Aorta (tissue), 5 donors: Measurements from ENCODE around the gene MARCHF3. TPM values are rescaled to one million over a fixed set of nuclear protein-coding genes. Genes with fewer than 3 reads are reported as not detected.
A peak's percentile ranks its signal among the peaks of the same experiment; 100 is the strongest.

Experiments
- ATAC-seq: fragments of 200-7000 bp; cut with Tn5 transposase; one replicate; pipeline ENCODE4 v1.9.1; 2022; ENCODE audit warnings: moderate library complexity; ENCODE audit not compliant: low FRiP score
- DNase-seq, 2 donors: peaks; one replicate each; pipeline ENCODE4 v3.0.0-alpha.2; 2020
- H3K27ac ChIP-seq, 2 donors: one replicate each; pipeline ENCODE4 v1.5.1; 2013; ENCODE audit warnings: low read length in 2 of 2, mild to moderate bottlenecking in 2 of 2, moderate library complexity in 2 of 2, control low read depth in 1 of 2, inconsistent platforms in 1 of 2, low read depth in 1 of 2
- H3K27me3 ChIP-seq, 2 donors: one replicate each; pipeline ENCODE4 v1.6.1; 2013; ENCODE audit warnings: control low read depth in 1 of 2, low read length in 1 of 2, mild to moderate bottlenecking in 1 of 2, moderate library complexity in 1 of 2; ENCODE audit not compliant: insufficient read depth in 2 of 2, control insufficient read depth in 1 of 2
- H3K36me3 ChIP-seq, 2 donors: one replicate each; pipeline ENCODE4 v1.6.1; 2013; ENCODE audit warnings: control low read depth in 1 of 2, low read length in 1 of 2, mild to moderate bottlenecking in 1 of 2; ENCODE audit not compliant: insufficient read depth in 2 of 2, control insufficient read depth in 1 of 2
- H3K4me1 ChIP-seq, 2 donors: one replicate each; pipeline ENCODE4 v1.6.1; 2013; ENCODE audit warnings: low read length in 2 of 2, control low read depth in 1 of 2, mild to moderate bottlenecking in 1 of 2, moderate library complexity in 1 of 2; ENCODE audit not compliant: insufficient read depth in 2 of 2, control insufficient read depth in 1 of 2
- H3K4me3 ChIP-seq, 2 donors: one replicate each; pipeline ENCODE4 v1.5.1; 2013; ENCODE audit warnings: low read length in 2 of 2, control low read depth in 1 of 2, mild to moderate bottlenecking in 1 of 2
- H3K9me3 ChIP-seq: one replicate; pipeline ENCODE4 v1.6.1; 2013; ENCODE audit warnings: mild to moderate bottlenecking, low read length; ENCODE audit not compliant: control insufficient read depth
- WGBS, 2 donors: extraction: QIAGEN DNeasy Blood & Tissue Kit; methylation state at CpG; one replicate each; pipeline ENCODE4 v1.1.7; 2013; 5-methylcytosine and 5-hydroxymethylcytosine counted together
- intact Hi-C, 2 donors: fragments of 100-400 bp; cut with DNase I; formaldehyde crosslinking; loops; one replicate each; pipeline versions ENCODE4 v1.14.2 to v1.15.0; 2022
- polyA plus RNA-seq, 2 donors: library from polyadenylated mRNA; stranded (reverse); fragments of 200-250 nt; gene quantifications; one replicate each; pipeline ENCODE4 v1.2.3, GENCODE V29; 2013
- total RNA-seq, 2 donors: library from RNA; stranded (reverse); fragmentation: NEBNext Ultra II Directional; extraction: Animal tissue kit (Norgen Biotek cat#: 25700); gene quantifications; one replicate each; pipeline ENCODE4 v1.2.1, GENCODE V29; 2021
- donor health status: healthy with polysubstance abuse.
- donor health status: Bipolar disorder and iron deficiency.
- donor health status: DM: no; HTN: no; CAD: no.
- donor health status: DM: no; HTN: no; CAD: no.
- donor health status: DM: yes; HTN: yes; CAD: no.

Gene MARCHF3
- total and polyA plus RNA-seq, 4 donors = 0.38 to 23.1 (median 11.0) TPM

DNA sequence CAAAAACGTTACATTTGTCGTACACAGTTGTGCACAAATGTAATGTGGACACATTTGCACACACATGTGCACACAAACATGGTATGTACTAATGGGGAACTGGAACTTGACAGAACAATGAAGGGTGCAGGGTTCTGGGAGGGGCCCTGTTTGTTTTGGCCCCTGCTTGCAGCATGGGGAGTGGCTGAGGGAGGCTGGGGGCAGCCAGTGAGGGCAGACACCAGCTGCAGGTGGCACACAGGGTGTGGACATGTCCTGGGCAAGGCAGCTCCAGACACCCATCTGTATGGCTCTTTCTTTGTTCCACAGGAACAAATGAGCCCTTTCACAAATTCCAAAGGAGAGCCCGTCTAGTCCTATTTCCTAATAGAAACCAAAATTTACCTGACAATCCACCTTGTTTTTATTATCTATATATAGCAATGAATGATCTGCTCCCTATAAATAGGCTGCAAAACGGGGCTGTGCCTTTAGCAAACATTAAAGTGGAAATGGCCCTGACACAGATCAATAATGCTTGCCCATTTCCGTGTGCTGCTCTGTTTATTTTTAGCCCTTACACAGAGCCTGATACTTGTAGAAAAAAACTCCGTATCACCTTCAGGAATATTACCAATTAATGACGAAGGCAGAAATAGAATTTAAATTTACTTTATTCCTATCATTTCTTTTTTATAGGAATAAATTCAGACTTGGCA, 26.4 kb downstream of the MARCHF3 start:
- ATAC-seq (no peak), DNase-seq (no peak)
- Histone ChIP-seq H3K4me3 (no peak overlapping the region), H3K27ac (no peak overlapping the region), H3K27me3 (no peaks in the 10 kb centered on the region), H3K9me3 (no peaks in the 10 kb centered on the region), H3K36me3 (no peaks in the 10 kb centered on the region), H3K4me1 (no peaks in the 10 kb centered on the region)
- 84 to 85% methylated on average over 7 of the region's 7 CpGs for WGBS, 2 donors
- intact Hi-C loops = no loop called here

GRCh38 chr5:127002390-127002789, 28.0 kb downstream of the MARCHF3 start:
- ATAC-seq (no peak), DNase-seq (no peak)
- Histone ChIP-seq H3K27me3 (no peaks in the 10 kb centered on the region), H3K27ac (no peak overlapping the region), H3K4me1 (no peaks in the 10 kb centered on the region), H3K36me3 (no peaks in the 10 kb centered on the region), H3K9me3 (no peaks in the 10 kb centered on the region), H3K4me3 (no peak overlapping the region)
- intact Hi-C loops = no loop called here
- 27 to 34% methylated on average over 3 of the region's 3 CpGs for WGBS, 2 donors

GRCh38 chr5:127001621-127002296, 28.6 kb downstream of the MARCHF3 start:
- no peaks in the 10 kb centered on the region for H3K36me3 ChIP-seq
- no peaks in the 10 kb centered on the region for H3K9me3 ChIP-seq
- WGBS, 2 donors = 71 to 72% methylated on average over 4 of the region's 4 CpGs
- no peak overlapping the region for H3K27ac ChIP-seq
- H3K4me3 ChIP-seq = no peak overlapping the region
- H3K4me1 ChIP-seq = no peaks in the 10 kb centered on the region
- H3K27me3 ChIP-seq = no peaks in the 10 kb centered on the region
- DNase-seq = no peak
- ATAC-seq = no peak
- intact Hi-C loops = no loop called here

DNA sequence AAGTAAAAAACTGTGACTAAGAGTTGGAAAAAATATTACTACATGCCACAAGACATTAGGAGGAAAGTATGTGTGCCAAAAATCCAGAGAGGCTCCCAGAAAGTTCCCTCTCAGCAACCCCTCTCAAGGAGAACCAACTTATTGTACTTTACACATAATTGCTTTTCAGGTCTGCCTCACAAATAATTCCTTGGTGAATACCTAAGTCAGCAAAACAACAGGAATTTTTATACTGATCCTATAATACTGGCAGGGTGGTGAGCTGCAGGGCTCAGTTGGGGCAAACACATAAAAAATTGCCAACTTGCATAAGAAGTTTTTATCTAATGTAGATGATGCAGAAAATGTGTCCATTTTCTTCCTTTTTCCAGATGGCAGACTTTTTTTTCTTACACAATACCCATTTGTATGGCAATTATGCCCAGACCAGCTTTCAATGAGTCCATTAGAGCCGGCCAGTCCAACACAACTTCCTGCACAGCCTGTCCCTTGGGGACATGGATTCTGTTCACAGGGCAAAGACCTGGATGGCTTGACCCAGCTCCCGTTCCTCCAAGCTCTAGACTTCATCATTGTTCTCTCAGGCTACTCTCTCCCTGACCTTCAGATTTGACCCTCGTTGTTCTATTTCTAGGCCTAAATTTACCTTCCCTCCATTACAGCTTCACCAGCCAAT, 31.3 kb downstream of the MARCHF3 start:
- Histone ChIP-seq H3K4me1 (no peaks in the 10 kb centered on the region), H3K36me3 (no peaks in the 10 kb centered on the region), H3K27me3 (no peaks in the 10 kb centered on the region), H3K4me3 (no peak overlapping the region), H3K9me3 (no peaks in the 10 kb centered on the region), H3K27ac (no peak overlapping the region)
- no peak for ATAC-seq
- intact Hi-C loops = no loop called here
- WGBS, 2 donors = 85 to 92% methylated on average over 3 of the region's 3 CpGs
- no peak for DNase-seq

DNA sequence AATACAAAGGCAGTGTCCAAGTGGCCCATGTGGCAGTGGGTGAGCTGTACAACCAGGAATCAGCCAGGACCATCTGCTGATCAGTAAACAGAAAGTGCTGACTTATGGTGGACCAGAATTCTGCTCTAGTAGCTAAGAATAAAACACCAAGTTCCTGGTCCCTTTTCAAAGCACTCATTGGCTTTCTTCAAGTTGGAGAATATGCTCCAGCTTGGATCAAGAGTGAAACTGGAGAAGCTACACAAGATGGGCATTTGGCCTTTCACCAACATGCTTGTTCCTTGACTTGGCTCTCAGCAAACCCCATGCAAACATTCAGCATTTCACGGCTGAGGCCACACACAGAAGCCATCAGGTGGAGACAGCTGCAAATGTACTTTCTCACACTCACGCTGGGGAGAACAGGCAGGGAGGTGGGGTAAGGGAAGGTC, 32.1 kb downstream of the MARCHF3 start:
- Histone ChIP-seq H3K9me3 (no peaks in the 10 kb centered on the region), H3K27me3 (no peaks in the 10 kb centered on the region), H3K27ac (no peak overlapping the region), H3K4me3 (no peak overlapping the region), H3K4me1 (no peaks in the 10 kb centered on the region), H3K36me3 (no peaks in the 10 kb centered on the region)
- DNase-seq = no peak
- ATAC-seq = no peak
- intact Hi-C loops = no loop called here
- WGBS, 2 donors = 64 to 66% methylated on average over 2 of the region's 2 CpGs

DNA sequence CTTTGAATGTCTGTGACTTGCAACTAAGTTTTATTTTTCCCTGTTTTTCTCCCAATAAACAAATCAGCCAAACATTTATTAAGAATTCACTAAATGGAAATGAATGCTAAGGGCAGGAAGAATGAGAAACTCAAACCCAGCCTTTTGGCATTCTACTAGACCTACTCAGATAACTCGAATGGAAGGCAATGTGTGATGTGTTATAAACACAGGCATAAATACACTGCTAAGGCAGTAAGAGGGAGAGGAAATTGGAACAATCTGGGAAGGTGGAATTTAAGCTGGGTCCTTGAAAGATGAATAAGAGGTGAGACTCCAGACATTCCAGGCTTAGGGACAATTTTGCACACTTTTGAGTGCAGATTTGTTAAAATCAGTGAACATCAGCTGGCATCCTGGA, 34.7 kb downstream of the MARCHF3 start:
- H3K27ac ChIP-seq = no peak overlapping the region
- no peaks in the 10 kb centered on the region for H3K4me1 ChIP-seq
- no peaks in the 10 kb centered on the region for H3K27me3 ChIP-seq
- no peaks in the 10 kb centered on the region for H3K9me3 ChIP-seq
- intact Hi-C loops = no loop called here
- DNase-seq (no peak), ATAC-seq (no peak)
- no peak overlapping the region for H3K4me3 ChIP-seq
- WGBS, 2 donors = 18 to 21% methylated on average over 1 of the region's 1 CpG
- no peaks in the 10 kb centered on the region for H3K36me3 ChIP-seq

DNA sequence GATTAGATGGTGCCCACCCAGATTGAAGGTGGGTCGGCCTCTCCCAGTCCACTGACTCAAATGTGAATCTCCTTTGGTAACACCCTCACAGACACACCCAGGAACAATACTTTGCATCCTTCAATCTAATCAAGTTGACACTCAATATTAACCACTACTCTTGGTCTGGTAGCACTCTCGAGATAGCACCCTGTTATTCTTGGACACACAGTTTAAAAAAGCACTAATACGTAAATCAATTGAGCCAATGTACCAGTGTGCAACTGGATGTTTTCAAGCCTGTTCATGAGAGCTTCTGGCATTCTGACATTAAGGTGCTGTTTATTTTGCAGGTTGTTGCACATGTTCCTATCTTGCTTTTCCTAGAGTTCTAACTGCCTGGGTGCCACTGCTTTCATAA, 35.3 kb downstream of the MARCHF3 start:
- no peaks in the 10 kb centered on the region for H3K36me3 ChIP-seq
- H3K27ac ChIP-seq = no peak overlapping the region
- 74 to 75% methylated on average over 3 of the region's 3 CpGs for WGBS, 2 donors
- H3K27me3 ChIP-seq = no peaks in the 10 kb centered on the region
- intact Hi-C loops = no loop called here
- no peak overlapping the region for H3K4me3 ChIP-seq
- ATAC-seq (no peak), DNase-seq (no peak)
- H3K9me3 ChIP-seq = no peaks in the 10 kb centered on the region
- no peaks in the 10 kb centered on the region for H3K4me1 ChIP-seq

GRCh38 chr5:126994485-126994884, 35.9 kb downstream of the MARCHF3 start:
- Histone ChIP-seq H3K4me3 (no peak overlapping the region), H3K27me3 (no peaks in the 10 kb centered on the region), H3K9me3 (no peaks in the 10 kb centered on the region), H3K4me1 (no peaks in the 10 kb centered on the region), H3K36me3 (no peaks in the 10 kb centered on the region), H3K27ac (no peak overlapping the region)
- DNase-seq = peak in 1 of 2 donors; percentile 33
- WGBS, 2 donors = 54 to 65% methylated on average over 4 of the region's 4 CpGs
- intact Hi-C loops = no loop called here
- ATAC-seq = no peak
